ENCODE results near the gene WARS2.
"Not testable (repeated sequence)": the region's sequence is repeated elsewhere in the genome, so short reads cannot be mapped to it uniquely, and the experiment has no call there.

DNA sequence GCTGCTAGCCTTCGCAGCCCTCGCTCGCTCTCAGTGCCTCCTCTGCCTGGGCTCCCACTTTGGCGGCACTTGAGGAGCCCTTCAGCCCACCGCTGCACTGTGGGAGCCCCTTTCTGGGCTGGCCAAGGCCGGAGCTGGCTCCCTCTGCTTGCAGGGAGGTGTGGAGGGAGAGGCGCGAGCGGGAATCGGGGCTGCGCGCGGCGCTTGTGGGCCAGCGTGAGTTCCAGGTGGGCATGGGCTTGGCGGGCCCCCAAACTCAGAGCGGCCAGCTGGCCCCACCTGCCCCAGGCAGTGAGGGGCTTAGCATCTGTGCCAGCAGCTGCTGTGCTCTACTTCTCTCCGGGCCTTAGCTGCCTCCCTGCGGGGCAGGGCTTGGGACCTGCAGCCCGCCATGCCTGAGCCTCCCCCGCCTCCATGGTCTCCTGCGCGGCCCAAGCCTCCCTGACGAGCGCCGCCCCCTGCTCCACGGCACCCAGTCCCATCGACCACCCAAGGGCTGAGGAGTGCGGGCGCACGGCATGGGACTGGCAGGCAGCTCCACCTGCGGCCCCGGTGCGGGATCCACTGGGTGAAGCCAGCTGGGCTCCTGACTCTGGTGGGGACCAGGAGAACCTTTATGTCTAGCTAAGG lies 31.0 kb upstream of the WARS2 start:
- TF ChIP-seq, protein P1, sequence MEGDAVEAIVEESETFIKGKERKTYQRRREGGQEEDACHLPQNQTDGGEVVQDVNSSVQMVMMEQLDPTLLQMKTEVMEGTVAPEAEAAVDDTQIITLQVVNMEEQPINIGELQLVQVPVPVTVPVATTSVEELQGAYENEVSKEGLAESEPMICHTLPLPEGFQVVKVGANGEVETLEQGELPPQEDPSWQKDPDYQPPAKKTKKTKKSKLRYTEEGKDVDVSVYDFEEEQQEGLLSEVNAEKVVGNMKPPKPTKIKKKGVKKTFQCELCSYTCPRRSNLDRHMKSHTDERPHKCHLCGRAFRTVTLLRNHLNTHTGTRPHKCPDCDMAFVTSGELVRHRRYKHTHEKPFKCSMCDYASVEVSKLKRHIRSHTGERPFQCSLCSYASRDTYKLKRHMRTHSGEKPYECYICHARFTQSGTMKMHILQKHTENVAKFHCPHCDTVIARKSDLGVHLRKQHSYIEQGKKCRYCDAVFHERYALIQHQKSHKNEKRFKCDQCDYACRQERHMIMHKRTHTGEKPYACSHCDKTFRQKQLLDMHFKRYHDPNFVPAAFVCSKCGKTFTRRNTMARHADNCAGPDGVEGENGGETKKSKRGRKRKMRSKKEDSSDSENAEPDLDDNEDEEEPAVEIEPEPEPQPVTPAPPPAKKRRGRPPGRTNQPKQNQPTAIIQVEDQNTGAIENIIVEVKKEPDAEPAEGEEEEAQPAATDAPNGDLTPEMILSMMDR (IDR thresholded peaks at IDR 0.05) = not testable (repeated sequence)
- TF ChIP-seq POLR2A (IDR thresholded peaks at IDR 0.05) = not testable (repeated sequence)

Measured in right lobe of liver (tissue), 4 donors.